IPS DF 6.9 (cell line): ENCODE results near the gene BTG4.

Source experiments
- DNase-seq: peaks from one replicate; pipeline ENCODE4 v3.0.0-alpha.2; 2013; ENCODE audit warnings: low read depth, low spot score
- H3K27ac ChIP-seq: one replicate; pipeline ENCODE4 v1.5.1; 2013; ENCODE audit warnings: low read length, control low read depth
- H3K27me3 ChIP-seq: 2 replicates; pipeline ENCODE4 v1.6.1; 2013; ENCODE audit warnings: mild to moderate bottlenecking, low read length; ENCODE audit not compliant: control insufficient read depth, insufficient read depth
- H3K36me3 ChIP-seq: 2 replicates; pipeline ENCODE4 v1.6.1; 2013; ENCODE audit warnings: low read length; ENCODE audit not compliant: control insufficient read depth, insufficient read depth
- H3K4me1 ChIP-seq: 2 replicates; pipeline ENCODE4 v1.6.1; 2013; ENCODE audit warnings: low read length; ENCODE audit not compliant: control insufficient read depth, insufficient read depth
- H3K4me3 ChIP-seq: 2 replicates; pipeline ENCODE4 v1.5.1; 2013; ENCODE audit warnings: mild to moderate bottlenecking, low read length
- H3K9me3 ChIP-seq: 2 replicates; pipeline ENCODE4 v1.6.1; 2013; ENCODE audit warnings: low read length, inconsistent platforms; ENCODE audit not compliant: control insufficient read depth, insufficient read depth
- WGBS: extraction: QIAGEN DNeasy Blood & Tissue Kit; methylation state at CpG from one replicate; pipeline ENCODE4 v1.1.7; 2013; ENCODE audit warnings: mixed read lengths, missing lambda C conversion rate; ENCODE audit not compliant: insufficient read length, insufficient coverage; 5-methylcytosine and 5-hydroxymethylcytosine counted together

BTG4 gene

GRCh38 chr11:111466615-111467014, 45.6 kb downstream of the BTG4 start:
- Histone ChIP-seq H3K4me3 (no peak overlapping the region), H3K9me3 (no peaks in the 10 kb centered on the region), H3K36me3 (no peaks in the 10 kb centered on the region), H3K27me3 (no peaks in the 10 kb centered on the region), H3K27ac (no peak overlapping the region), H3K4me1 (no peaks in the 10 kb centered on the region)
- no peak for DNase-seq

GRCh38 chr11:111465400-111465799, 46.8 kb downstream of the BTG4 start:
- no peak for DNase-seq
- no peak overlapping the region for H3K27ac ChIP-seq
- H3K36me3 ChIP-seq, result no peaks in the 10 kb centered on the region
- H3K4me3 ChIP-seq, result no peak overlapping the region
- H3K9me3 ChIP-seq, result no peaks in the 10 kb centered on the region
- no CpG with 5 or more reads among the region's 1 CpG for WGBS
- no peaks in the 10 kb centered on the region for H3K27me3 ChIP-seq
- H3K4me1 ChIP-seq, result no peaks in the 10 kb centered on the region

- Histone ChIP-seq H3K27ac (no peak overlapping the region), H3K4me1 (no peaks in the 10 kb centered on the region), H3K4me3 (no peak overlapping the region), H3K27me3 (no peaks in the 10 kb centered on the region), H3K36me3 (no peaks in the 10 kb centered on the region), H3K9me3 (no peaks in the 10 kb centered on the region)
- DNase-seq, result no peak
- no CpG with 5 or more reads among the region's 4 CpGs for WGBS
These were observed 48.9 kb downstream of the BTG4 start for GRCh38 chr11:111463276-111463675.

- Histone ChIP-seq H3K4me1 (no peaks in the 10 kb centered on the region), H3K36me3 (no peaks in the 10 kb centered on the region), H3K27me3 (no peaks in the 10 kb centered on the region), H3K27ac (no peak overlapping the region), H3K4me3 (no peak overlapping the region), H3K9me3 (no peaks in the 10 kb centered on the region)
- no peak for DNase-seq
- no CpG with 5 or more reads among the region's 5 CpGs for whole genome bisulfite sequencing
These were observed 49.9 kb downstream of the BTG4 start for GRCh38 chr11:111462329-111462728.

GRCh38 chr11:111461460-111462235, 50.5 kb downstream of the BTG4 start:
- Histone ChIP-seq H3K27ac (no peak overlapping the region), H3K4me3 (no peak overlapping the region), H3K4me1 (no peaks in the 10 kb centered on the region), H3K36me3 (no peaks in the 10 kb centered on the region), H3K9me3 (no peaks in the 10 kb centered on the region), H3K27me3 (no peaks in the 10 kb centered on the region)
- no peak for DNase-seq
- WGBS, result no CpG with 5 or more reads among the region's 11 CpGs

GRCh38 chr11:111460856-111461255, 51.3 kb downstream of the BTG4 start:
- Histone ChIP-seq H3K9me3 (no peaks in the 10 kb centered on the region), H3K36me3 (no peaks in the 10 kb centered on the region), H3K4me3 (no peak overlapping the region), H3K27ac (no peak overlapping the region), H3K4me1 (no peaks in the 10 kb centered on the region), H3K27me3 (no peaks in the 10 kb centered on the region)
- DNase-seq, result no peak
- WGBS, result no CpG with 5 or more reads among the region's 5 CpGs

- DNase-seq, result no peak
- no peaks in the 10 kb centered on the region for H3K27me3 ChIP-seq
- H3K9me3 ChIP-seq, result no peaks in the 10 kb centered on the region
- H3K36me3 ChIP-seq, result no peaks in the 10 kb centered on the region
- no peak overlapping the region for H3K4me3 ChIP-seq
- WGBS, result no CpG with 5 or more reads among the region's 4 CpGs
- H3K4me1 ChIP-seq, result peaks cover under 1% of the 10 kb centered on the region; the same call in 1 of the 2 replicates
- H3K27ac ChIP-seq, result no peak overlapping the region
These were observed 51.8 kb downstream of the BTG4 start for GRCh38 chr11:111460340-111460739.

- Histone ChIP-seq H3K4me3 (no peak overlapping the region), H3K9me3 (no peaks in the 10 kb centered on the region), H3K36me3 (no peaks in the 10 kb centered on the region), H3K4me1 (peaks cover 4% of the 10 kb centered on the region; the same call in 1 of the 2 replicates), H3K27me3 (no peaks in the 10 kb centered on the region), H3K27ac (no peak overlapping the region)
- DNase-seq, result no peak
- no CpG with 5 or more reads among the region's 9 CpGs for WGBS
These were observed 52.5 kb downstream of the BTG4 start for GRCh38 chr11:111459506-111460270.

- H3K4me1 ChIP-seq, result peaks cover 4% of the 10 kb centered on the region; the same call in 1 of the 2 replicates
- no peak overlapping the region for H3K4me3 ChIP-seq
- no peak overlapping the region for H3K27ac ChIP-seq
- no peaks in the 10 kb centered on the region for H3K27me3 ChIP-seq
- H3K9me3 ChIP-seq, result no peaks in the 10 kb centered on the region
- DNase-seq, result no peak
- WGBS, result no CpG with 5 or more reads among the region's 9 CpGs
- H3K36me3 ChIP-seq, result no peaks in the 10 kb centered on the region
These were observed 54.3 kb downstream of the BTG4 start for GRCh38 chr11:111457731-111458368.

- Histone ChIP-seq H3K27me3 (no peaks in the 10 kb centered on the region), H3K9me3 (no peaks in the 10 kb centered on the region), H3K4me3 (no peak overlapping the region), H3K36me3 (no peaks in the 10 kb centered on the region), H3K27ac (no peak overlapping the region), H3K4me1 (peaks cover 4% of the 10 kb centered on the region; the same call in 1 of the 2 replicates)
- no peak for DNase-seq
- WGBS, result 100% methylated on average over 1 of the region's 11 CpGs
These were observed 55.1 kb downstream of the BTG4 start for GRCh38 chr11:111456859-111457730.
